GM23338 (cell line): ENCODE results near the gene CDC42BPB. TPM values are rescaled to one million over a fixed set of nuclear protein-coding genes. Genes with fewer than 3 reads are reported as not detected.

Experiments used
- ATAC-seq: fragments of 200-7000 bp; cut with Tn5 transposase; 3 replicates; pipeline ENCODE4 v1.9.1; 2020
- DNase-seq: peaks from one replicate; pipeline ENCODE4 v3.0.0-alpha.2; 2015; ENCODE audit warnings: low spot score
- H2AFZ ChIP-seq: fragments of 200-600 bp; sonication (generic); 2 replicates; pipeline ENCODE4 v1.8.0; 2016; ENCODE audit warnings: antibody characterized with exemption, mild to moderate bottlenecking, moderate library complexity
- H3F3A ChIP-seq: fragments of 200-600 bp; sonication (generic); replicated peaks from 2 replicates; pipeline ENCODE4 v1.8.0; 2017; ENCODE audit warnings: antibody characterized with exemption, mixed run types, low read depth
- H3K27ac ChIP-seq: fragments of 200-600 bp; sonication (generic); 2 replicates; pipeline ENCODE4 v1.6.1; 2016; ENCODE audit warnings: low read depth
- H3K27me3 ChIP-seq: fragments of 200-600 bp; sonication (generic); 2 replicates; pipeline ENCODE4 v1.8.0; 2016; ENCODE audit warnings: mild to moderate bottlenecking, mixed run types, moderate library complexity; ENCODE audit not compliant: insufficient read depth
- H3K36me3 ChIP-seq: fragments of 200-600 bp; sonication (generic); 2 replicates; pipeline ENCODE4 v1.8.0; 2016; ENCODE audit warnings: mild to moderate bottlenecking; ENCODE audit not compliant: insufficient read depth
- H3K4me1 ChIP-seq: fragments of 200-600 bp; sonication (generic); 2 replicates; pipeline ENCODE4 v1.8.0; 2016; ENCODE audit warnings: mild to moderate bottlenecking, moderate library complexity; ENCODE audit not compliant: insufficient read depth
- H3K4me2 ChIP-seq: fragments of 200-600 bp; sonication (generic); 2 replicates; pipeline ENCODE4 v1.7.1; 2017; ENCODE audit warnings: mixed run types
- H3K4me3 ChIP-seq: fragments of 200-600 bp; sonication (generic); 2 replicates; pipeline ENCODE4 v1.6.1; 2016; ENCODE audit warnings: mixed run types
- H3K79me2 ChIP-seq: fragments of 200-600 bp; sonication (generic); replicated peaks from 2 replicates; pipeline ENCODE4 v1.8.0; 2017; ENCODE audit warnings: mild to moderate bottlenecking; ENCODE audit not compliant: insufficient read depth
- H3K9me2 ChIP-seq: fragments of 200-600 bp; sonication (generic); 2 replicates; pipeline ENCODE4 v1.8.0; 2017; ENCODE audit not compliant: insufficient read depth
- H4K20me1 ChIP-seq: fragments of 200-600 bp; sonication (generic); replicated peaks from 2 replicates; pipeline ENCODE4 v1.8.0; 2017; ENCODE audit warnings: mild to moderate bottlenecking; ENCODE audit not compliant: insufficient read depth
- H3K27ac Mint-ChIP-seq: 2 replicates; pipeline ENCODE4 v1.8.0; 2020; ENCODE audit warnings: inconsistent platforms, mild to moderate bottlenecking, moderate library complexity, mixed read lengths
- H3K27me3 Mint-ChIP-seq: 3 replicates; pipeline ENCODE4 v1.8.0; 2022; ENCODE audit warnings: low read depth, mild to moderate bottlenecking, moderate library complexity, mixed read lengths, inconsistent platforms; ENCODE audit not compliant: insufficient read depth, poor library complexity
- H3K36me3 Mint-ChIP-seq: 3 replicates; pipeline ENCODE4 v1.8.0; 2021; ENCODE audit warnings: low read depth, mild to moderate bottlenecking, inconsistent platforms, moderate library complexity, mixed read lengths
- H3K4me1 Mint-ChIP-seq: 3 replicates; pipeline ENCODE4 v1.8.0; 2020; ENCODE audit warnings: mild to moderate bottlenecking, inconsistent platforms, mixed read lengths
- H3K4me3 Mint-ChIP-seq: 3 replicates; pipeline ENCODE4 v1.8.0; 2021; ENCODE audit warnings: moderate library complexity, mild to moderate bottlenecking, inconsistent platforms, mixed read lengths
- H3K9me3 Mint-ChIP-seq: 3 replicates; pipeline ENCODE4 v1.8.0; 2020; ENCODE audit warnings: moderate library complexity, mild to moderate bottlenecking, inconsistent platforms, mixed read lengths
- CREB1 ChIP-seq: fragments of 250-450 bp; sonication (Bioruptor Pico); IDR thresholded peaks from 2 replicates; pipeline ENCODE4 v1.5.0; 2020; ENCODE audit warnings: low read depth, mild to moderate bottlenecking, moderate library complexity
- EZH2phosphoT487 ChIP-seq: fragments of 200-600 bp; sonication (generic); IDR thresholded peaks from one replicate; pipeline ENCODE4 v1.8.1; 2018; ENCODE audit warnings: antibody characterized with exemption; ENCODE audit not compliant: unreplicated experiment
- JUNB ChIP-seq: IDR thresholded peaks from one replicate; pipeline ENCODE4 v1.6.1; 2016; ENCODE audit warnings: antibody characterized with exemption; ENCODE audit not compliant: unreplicated experiment
- POLR2AphosphoS5 ChIP-seq: IDR thresholded peaks from 2 replicates; pipeline ENCODE4 v1.6.1; 2016; ENCODE audit warnings: antibody characterized with exemption, low read depth
- REST ChIP-seq: IDR thresholded peaks from one replicate; pipeline ENCODE4 v1.6.1; 2018; ENCODE audit warnings: antibody characterized with exemption; ENCODE audit not compliant: unreplicated experiment
- STAT1 ChIP-seq: IDR thresholded peaks from one replicate; pipeline ENCODE4 v1.6.1; 2016; ENCODE audit warnings: antibody characterized with exemption; ENCODE audit not compliant: unreplicated experiment
- ZNF114 ChIP-seq: fragments of 250-450 bp; sonication (Bioruptor Pico); IDR thresholded peaks from 2 replicates; pipeline ENCODE4 v1.5.0; 2020; ENCODE audit warnings: mild to moderate bottlenecking, moderate library complexity
- ZNF331 ChIP-seq: fragments of 250-450 bp; sonication (Bioruptor Pico); IDR thresholded peaks from 2 replicates; pipeline ENCODE4 v1.5.0; 2020; ENCODE audit warnings: low read depth, mild to moderate bottlenecking, moderate library complexity
- polyA plus RNA-seq: library from polyadenylated mRNA; unstranded; fragments of >200 nt; fragmentation: Nextera tagmentation; extraction: Ambion mirVana; gene quantifications from 2 replicates; pipeline ENCODE4 v1.2.1, GENCODE V29; 2016
- total RNA-seq: library from RNA; depleted of rRNA; stranded (reverse); fragments of >200 nt; shearing (Covaris generic); gene quantifications from 2 replicates; pipeline ENCODE4 v1.2.3, GENCODE V29; 2014
- TF ChIP-seq, protein P1 (sequence below): IDR thresholded peaks from 2 replicates; pipeline ENCODE4 v1.6.1; 2016; ENCODE audit warnings: antibody characterized with exemption
- TF ChIP-seq, protein P2 (sequence below): fragments of 250-450 bp; sonication (Bioruptor Pico); IDR thresholded peaks from 2 replicates; pipeline ENCODE4 v1.5.0; 2020; ENCODE audit warnings: mild to moderate bottlenecking, moderate library complexity

Gene CDC42BPB
- total and polyA plus RNA-seq, 2 experiments from 2014 or later: 12.3 to 127 TPM

- Histone ChIP-seq H3K4me1 (no peaks in the 10 kb centered on the region), H2AFZ (no peak overlapping the region), H4K20me1 (peaks cover 5% of the 10 kb centered on the region; the same call in 1 of the 2 replicates), H3K27ac (no peak overlapping the region), H3K27me3 (no peaks in the 10 kb centered on the region), H3K4me3 (no peak overlapping the region), H3K79me2 (no peaks in the 10 kb centered on the region), H3K9me2 (no peaks in the 10 kb centered on the region), H3K36me3 (peaks cover 17% of the 10 kb centered on the region; the same call in 1 of the 2 replicates), H3K4me2 (no peak overlapping the region), H3F3A (no peaks in the 10 kb centered on the region)
- no peaks in the 10 kb centered on the region for H3K4me1 Mint-ChIP-seq
- no peak for DNase-seq
- peaks cover 60% of the 10 kb centered on the region for H3K36me3 Mint-ChIP-seq
- no peak overlapping the region for H3K27ac Mint-ChIP-seq
- no peak for TF ChIP-seq EZH2phosphoT487
- H3K9me3 Mint-ChIP-seq: no peaks in the 10 kb centered on the region
- H3K27me3 Mint-ChIP-seq: peaks cover 11% of the 10 kb centered on the region
- no peak for ATAC-seq
- H3K4me3 Mint-ChIP-seq: no peak overlapping the region
Measured at GRCh38 chr14:102943979-102944378, 113.4 kb downstream of the CDC42BPB start.

DNA sequence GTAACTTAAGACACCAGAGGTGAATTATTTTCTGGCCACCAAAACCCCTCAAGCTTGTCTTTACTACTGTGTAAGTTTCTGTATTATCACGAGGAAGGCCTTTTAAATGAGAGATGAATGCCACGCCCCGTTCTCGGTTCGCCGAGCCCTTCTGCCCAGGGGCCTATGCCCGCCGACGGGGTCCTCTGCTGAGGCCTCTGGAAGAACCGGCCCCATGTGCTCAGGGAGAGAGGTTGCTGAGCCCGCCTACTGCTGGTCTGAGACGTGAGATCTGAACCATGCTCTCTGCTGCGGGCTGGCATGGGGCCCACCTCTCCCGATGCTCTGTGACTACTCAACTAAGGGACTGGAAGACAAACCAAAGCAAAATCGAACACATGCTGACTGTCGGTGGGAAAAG is 113.9 kb downstream of the CDC42BPB start:
- peaks cover 17% of the 10 kb centered on the region; the same call in 1 of the 2 replicates for H3K36me3 ChIP-seq
- Mint-ChIP-seq H3K4me1 (no peaks in the 10 kb centered on the region), H3K36me3 (peaks cover 56% of the 10 kb centered on the region)
- TF ChIP-seq POLR2AphosphoS5 (no peak), REST (no peak), JUNB (no peak), ZNF331 (CRISPR knock-in tag) (no peak), ZNF114 (CRISPR knock-in tag) (no peak), EZH2phosphoT487 (no peak), CREB1 (CRISPR knock-in tag) (no peak), STAT1 (no peak)
- TF ChIP-seq, protein P1, sequence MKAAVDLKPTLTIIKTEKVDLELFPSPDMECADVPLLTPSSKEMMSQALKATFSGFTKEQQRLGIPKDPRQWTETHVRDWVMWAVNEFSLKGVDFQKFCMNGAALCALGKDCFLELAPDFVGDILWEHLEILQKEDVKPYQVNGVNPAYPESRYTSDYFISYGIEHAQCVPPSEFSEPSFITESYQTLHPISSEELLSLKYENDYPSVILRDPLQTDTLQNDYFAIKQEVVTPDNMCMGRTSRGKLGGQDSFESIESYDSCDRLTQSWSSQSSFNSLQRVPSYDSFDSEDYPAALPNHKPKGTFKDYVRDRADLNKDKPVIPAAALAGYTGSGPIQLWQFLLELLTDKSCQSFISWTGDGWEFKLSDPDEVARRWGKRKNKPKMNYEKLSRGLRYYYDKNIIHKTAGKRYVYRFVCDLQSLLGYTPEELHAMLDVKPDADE: no peak
- TF ChIP-seq, protein P2, sequence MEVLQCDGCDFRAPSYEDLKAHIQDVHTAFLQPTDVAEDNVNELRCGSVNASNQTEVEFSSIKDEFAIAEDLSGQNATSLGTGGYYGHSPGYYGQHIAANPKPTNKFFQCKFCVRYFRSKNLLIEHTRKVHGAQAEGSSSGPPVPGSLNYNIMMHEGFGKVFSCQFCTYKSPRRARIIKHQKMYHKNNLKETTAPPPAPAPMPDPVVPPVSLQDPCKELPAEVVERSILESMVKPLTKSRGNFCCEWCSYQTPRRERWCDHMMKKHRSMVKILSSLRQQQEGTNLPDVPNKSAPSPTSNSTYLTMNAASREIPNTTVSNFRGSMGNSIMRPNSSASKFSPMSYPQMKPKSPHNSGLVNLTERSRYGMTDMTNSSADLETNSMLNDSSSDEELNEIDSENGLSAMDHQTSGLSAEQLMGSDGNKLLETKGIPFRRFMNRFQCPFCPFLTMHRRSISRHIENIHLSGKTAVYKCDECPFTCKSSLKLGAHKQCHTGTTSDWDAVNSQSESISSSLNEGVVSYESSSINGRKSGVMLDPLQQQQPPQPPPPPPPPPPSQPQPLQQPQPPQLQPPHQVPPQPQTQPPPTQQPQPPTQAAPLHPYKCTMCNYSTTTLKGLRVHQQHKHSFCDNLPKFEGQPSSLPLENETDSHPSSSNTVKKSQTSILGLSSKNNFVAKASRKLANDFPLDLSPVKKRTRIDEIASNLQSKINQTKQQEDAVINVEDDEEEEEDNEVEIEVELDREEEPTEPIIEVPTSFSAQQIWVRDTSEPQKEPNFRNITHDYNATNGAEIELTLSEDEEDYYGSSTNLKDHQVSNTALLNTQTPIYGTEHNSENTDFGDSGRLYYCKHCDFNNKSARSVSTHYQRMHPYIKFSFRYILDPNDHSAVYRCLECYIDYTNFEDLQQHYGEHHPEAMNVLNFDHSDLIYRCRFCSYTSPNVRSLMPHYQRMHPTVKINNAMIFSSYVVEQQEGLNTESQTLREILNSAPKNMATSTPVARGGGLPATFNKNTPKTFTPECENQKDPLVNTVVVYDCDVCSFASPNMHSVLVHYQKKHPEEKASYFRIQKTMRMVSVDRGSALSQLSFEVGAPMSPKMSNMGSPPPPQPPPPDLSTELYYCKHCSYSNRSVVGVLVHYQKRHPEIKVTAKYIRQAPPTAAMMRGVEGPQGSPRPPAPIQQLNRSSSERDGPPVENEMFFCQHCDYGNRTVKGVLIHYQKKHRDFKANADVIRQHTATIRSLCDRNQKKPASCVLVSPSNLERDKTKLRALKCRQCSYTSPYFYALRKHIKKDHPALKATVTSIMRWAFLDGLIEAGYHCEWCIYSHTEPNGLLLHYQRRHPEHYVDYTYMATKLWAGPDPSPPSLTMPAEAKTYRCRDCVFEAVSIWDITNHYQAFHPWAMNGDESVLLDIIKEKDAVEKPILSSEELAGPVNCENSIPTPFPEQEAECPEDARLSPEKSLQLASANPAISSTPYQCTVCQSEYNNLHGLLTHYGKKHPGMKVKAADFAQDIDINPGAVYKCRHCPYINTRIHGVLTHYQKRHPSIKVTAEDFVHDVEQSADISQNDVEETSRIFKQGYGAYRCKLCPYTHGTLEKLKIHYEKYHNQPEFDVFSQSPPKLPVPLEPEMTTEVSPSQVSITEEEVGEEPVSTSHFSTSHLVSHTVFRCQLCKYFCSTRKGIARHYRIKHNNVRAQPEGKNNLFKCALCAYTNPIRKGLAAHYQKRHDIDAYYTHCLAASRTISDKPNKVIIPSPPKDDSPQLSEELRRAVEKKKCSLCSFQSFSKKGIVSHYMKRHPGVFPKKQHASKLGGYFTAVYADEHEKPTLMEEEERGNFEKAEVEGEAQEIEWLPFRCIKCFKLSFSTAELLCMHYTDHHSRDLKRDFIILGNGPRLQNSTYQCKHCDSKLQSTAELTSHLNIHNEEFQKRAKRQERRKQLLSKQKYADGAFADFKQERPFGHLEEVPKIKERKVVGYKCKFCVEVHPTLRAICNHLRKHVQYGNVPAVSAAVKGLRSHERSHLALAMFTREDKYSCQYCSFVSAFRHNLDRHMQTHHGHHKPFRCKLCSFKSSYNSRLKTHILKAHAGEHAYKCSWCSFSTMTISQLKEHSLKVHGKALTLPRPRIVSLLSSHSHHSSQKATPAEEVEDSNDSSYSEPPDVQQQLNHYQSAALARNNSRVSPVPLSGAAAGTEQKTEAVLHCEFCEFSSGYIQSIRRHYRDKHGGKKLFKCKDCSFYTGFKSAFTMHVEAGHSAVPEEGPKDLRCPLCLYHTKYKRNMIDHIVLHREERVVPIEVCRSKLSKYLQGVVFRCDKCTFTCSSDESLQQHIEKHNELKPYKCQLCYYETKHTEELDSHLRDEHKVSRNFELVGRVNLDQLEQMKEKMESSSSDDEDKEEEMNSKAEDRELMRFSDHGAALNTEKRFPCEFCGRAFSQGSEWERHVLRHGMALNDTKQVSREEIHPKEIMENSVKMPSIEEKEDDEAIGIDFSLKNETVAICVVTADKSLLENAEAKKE: no peak

More for the DNA sequence above, 113.9 kb downstream of the CDC42BPB start:
- ATAC-seq (no peak), DNase-seq (no peak)
- Mint-ChIP-seq H3K4me3 (no peak overlapping the region), H3K27me3 (peaks cover 11% of the 10 kb centered on the region), H3K9me3 (no peaks in the 10 kb centered on the region), H3K27ac (no peak overlapping the region)
- Histone ChIP-seq H3K27me3 (no peaks in the 10 kb centered on the region), H4K20me1 (peaks cover 5% of the 10 kb centered on the region; the same call in 1 of the 2 replicates), H3F3A (no peaks in the 10 kb centered on the region), H3K27ac (no peak overlapping the region), H3K4me2 (no peak overlapping the region), H2AFZ (no peak overlapping the region), H3K9me2 (no peaks in the 10 kb centered on the region), H3K79me2 (no peaks in the 10 kb centered on the region), H3K4me1 (no peaks in the 10 kb centered on the region), H3K4me3 (no peak overlapping the region)
